ENCODE measurements around the gene LIMS2.

- no peak for TF ChIP-seq CTCF (IDR thresholded peaks at IDR 0.05; ENCODE audit: low read depth, low read length)
- TF ChIP-seq EZH2phosphoT487 (IDR thresholded peaks at IDR 0.05; ENCODE audit: low read depth) = no peak
Observed at GRCh38 chr2:127624320-127624755, 51.0 kb downstream of the LIMS2 start.

Measured in OCI-LY3 (cell line).